ENCODE data around the gene CHMP1A. TPM values are rescaled to one million over a fixed set of nuclear protein-coding genes. Genes with fewer than 3 reads are reported as not detected.

Gene CHMP1A
- total RNA-seq, 2 donors from 2014 or later = 75.3 to 76.9 TPM

- Mint-ChIP-seq H3K27ac (no peak overlapping the region), H3K27me3 (no peaks in the 10 kb centered on the region), H3K4me1 (peaks cover under 1% of the 10 kb centered on the region), H3K36me3 (ENCODE audit: low read depth) (no peaks in the 10 kb centered on the region), H3K4me3 (no peak overlapping the region)
- DNase-seq (no peak), ATAC-seq (no peak)
- no peaks in the 10 kb centered on the region for H3K9me3 ChIP-seq (ENCODE audit: control insufficient read depth, low read length, poor library complexity, severe bottlenecking)
Measured at GRCh38 chr16:89607937-89608740, 49.4 kb downstream of the CHMP1A start.

GRCh38 chr16:89607453-89607852 lies 50.1 kb downstream of the CHMP1A start:
- ATAC-seq = no peak
- Mint-ChIP-seq H3K27me3 (no peaks in the 10 kb centered on the region), H3K27ac (no peak overlapping the region), H3K4me3 (no peak overlapping the region), H3K4me1 (peaks cover 8% of the 10 kb centered on the region), H3K36me3 (ENCODE audit: low read depth) (no peaks in the 10 kb centered on the region)
- DNase-seq = no peak
- H3K9me3 ChIP-seq (ENCODE audit: control insufficient read depth, low read length, poor library complexity, severe bottlenecking) = no peaks in the 10 kb centered on the region

DNA sequence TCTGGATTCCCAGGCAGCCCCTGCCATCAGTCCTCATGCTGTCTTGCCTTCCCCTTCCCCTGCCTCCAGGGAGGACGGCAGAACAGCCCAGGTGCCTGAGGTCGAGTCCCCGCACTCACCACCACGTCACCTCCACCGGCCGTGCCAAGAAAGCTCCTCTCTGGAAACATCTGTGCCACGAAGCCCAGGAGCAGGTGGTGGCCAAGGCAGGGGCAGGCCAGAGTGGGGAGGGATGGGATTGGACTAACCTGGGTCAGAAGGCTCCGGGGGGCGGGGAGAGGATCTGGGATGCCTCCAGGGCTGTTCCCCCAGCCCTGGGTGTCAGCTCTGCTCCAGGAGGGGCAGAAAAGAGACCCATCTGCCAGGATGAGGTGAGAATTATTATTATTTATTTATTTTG lies 51.5 kb downstream of the CHMP1A start:
- Mint-ChIP-seq H3K36me3 (ENCODE audit: low read depth) (no peaks in the 10 kb centered on the region), H3K4me3 (no peak overlapping the region), H3K4me1 (peaks cover 10% of the 10 kb centered on the region), H3K27me3 (no peaks in the 10 kb centered on the region), H3K27ac (no peak overlapping the region)
- no peak for ATAC-seq
- no peaks in the 10 kb centered on the region for H3K9me3 ChIP-seq (ENCODE audit: control insufficient read depth, low read length, poor library complexity, severe bottlenecking)
- DNase-seq = no peak

- no peak for ATAC-seq
- H3K36me3 Mint-ChIP-seq (ENCODE audit: low read depth) = no peaks in the 10 kb centered on the region
- H3K27ac Mint-ChIP-seq = no peak overlapping the region
- no peaks in the 10 kb centered on the region for H3K27me3 Mint-ChIP-seq
- peaks cover 10% of the 10 kb centered on the region for H3K4me1 Mint-ChIP-seq
- H3K4me3 Mint-ChIP-seq = no peak overlapping the region
- no peak for DNase-seq
- no peaks in the 10 kb centered on the region for H3K9me3 ChIP-seq (ENCODE audit: control insufficient read depth, low read length, poor library complexity, severe bottlenecking)
Measured at GRCh38 chr16:89605186-89605970, 52.1 kb downstream of the CHMP1A start.

DNA sequence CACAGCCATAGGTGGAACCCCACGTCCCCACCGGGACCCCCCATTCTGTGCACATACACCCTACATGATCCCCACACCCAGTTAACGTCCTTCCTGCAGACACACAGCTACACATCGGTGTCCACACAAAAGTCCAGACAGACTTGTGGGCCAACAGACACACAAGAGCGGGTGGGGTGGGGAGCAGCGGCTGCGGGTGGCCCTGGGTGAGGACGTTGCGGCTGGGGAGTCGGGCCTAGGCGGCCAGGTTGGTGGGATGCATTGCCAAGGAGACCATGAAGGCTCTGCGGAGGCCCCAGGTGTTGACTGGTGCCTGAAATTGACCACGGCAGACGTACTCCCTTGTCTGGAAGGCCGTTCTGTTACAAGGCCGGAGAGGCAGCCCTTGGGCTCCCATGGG lies 52.7 kb downstream of the CHMP1A start:
- Mint-ChIP-seq H3K27ac (no peak overlapping the region), H3K27me3 (no peaks in the 10 kb centered on the region), H3K36me3 (ENCODE audit: low read depth) (no peaks in the 10 kb centered on the region), H3K4me3 (no peak overlapping the region), H3K4me1 (peaks cover 10% of the 10 kb centered on the region)
- ATAC-seq (no peak), DNase-seq (no peak)
- no peaks in the 10 kb centered on the region for H3K9me3 ChIP-seq (ENCODE audit: control insufficient read depth, low read length, poor library complexity, severe bottlenecking)

- no peak overlapping the region for H3K27ac Mint-ChIP-seq
- no peaks in the 10 kb centered on the region for H3K36me3 Mint-ChIP-seq (ENCODE audit: low read depth)
- no peak for ATAC-seq
- H3K27me3 Mint-ChIP-seq = no peaks in the 10 kb centered on the region
- H3K4me1 Mint-ChIP-seq = peaks cover 14% of the 10 kb centered on the region
- peak overlapping the region; percentile 33 for H3K4me3 Mint-ChIP-seq
- H3K9me3 ChIP-seq (ENCODE audit: control insufficient read depth, low read length, poor library complexity, severe bottlenecking) = no peaks in the 10 kb centered on the region
- no peak for DNase-seq
Measured at GRCh38 chr16:89602952-89603590, 54.4 kb downstream of the CHMP1A start.

DNA sequence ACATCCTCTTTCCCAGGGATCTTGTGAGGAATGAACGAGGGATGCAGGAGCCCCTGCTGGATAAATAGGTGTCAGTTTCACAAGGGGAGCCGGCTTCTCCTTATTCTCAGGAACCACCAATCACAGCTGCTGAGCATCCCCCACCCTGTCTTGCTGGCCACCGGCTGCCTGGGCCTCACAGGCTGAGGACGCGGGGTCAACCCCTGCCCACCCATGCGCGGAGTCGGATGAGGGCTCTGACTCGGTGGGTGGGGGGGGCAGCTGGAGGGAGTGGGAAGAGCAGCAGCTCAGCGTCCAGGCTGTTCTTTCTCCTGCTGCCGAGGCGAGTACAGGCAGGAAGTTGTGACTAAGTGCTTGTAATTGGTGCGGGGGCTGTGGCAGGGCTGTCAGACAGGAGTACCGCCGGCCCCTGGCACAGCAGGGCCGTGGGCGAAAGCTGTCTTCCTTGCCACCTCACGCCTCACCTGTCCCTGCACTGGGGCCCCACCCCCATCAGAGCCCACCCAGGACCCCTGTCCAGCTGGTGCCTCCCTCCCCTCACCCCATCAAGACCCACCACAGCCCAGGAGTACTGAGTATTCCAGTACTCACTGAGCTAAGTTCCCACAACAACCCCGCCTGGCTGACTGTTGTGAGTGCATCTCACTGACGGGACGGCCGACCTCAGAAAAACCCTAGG lies 55.1 kb downstream of the CHMP1A start:
- no peak for DNase-seq
- Mint-ChIP-seq H3K27me3 (no peaks in the 10 kb centered on the region), H3K27ac (no peak overlapping the region)

DNA sequence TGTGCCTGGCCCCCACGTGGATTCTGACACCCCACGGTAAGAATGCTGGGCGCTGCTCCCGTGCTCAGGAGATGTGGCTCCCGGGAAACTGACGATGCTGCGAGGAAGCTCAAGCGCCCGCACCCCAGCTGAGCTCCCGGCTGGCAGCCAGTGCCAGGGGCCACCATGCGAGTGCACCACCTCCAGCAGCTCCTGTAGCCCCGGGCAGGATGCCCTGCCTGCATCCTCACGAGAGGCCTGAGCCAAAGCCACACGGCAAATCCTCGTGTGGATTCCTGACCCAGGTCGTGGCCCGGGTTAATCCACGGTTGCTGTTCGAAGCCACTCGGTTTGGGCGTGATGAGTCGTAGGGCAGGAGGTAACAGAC lies 55.6 kb downstream of the CHMP1A start:
- no peaks in the 10 kb centered on the region for H3K9me3 ChIP-seq (ENCODE audit: control insufficient read depth, low read length, poor library complexity, severe bottlenecking)
- DNase-seq (no peak), ATAC-seq (no peak)
- Mint-ChIP-seq H3K36me3 (ENCODE audit: low read depth) (no peaks in the 10 kb centered on the region), H3K4me1 (peaks cover 14% of the 10 kb centered on the region), H3K4me3 (peak overlapping the region; percentile 33), H3K27ac (no peak overlapping the region), H3K27me3 (no peaks in the 10 kb centered on the region)

More for the DNA sequence above, 55.1 kb downstream of the CHMP1A start:
- no peaks in the 10 kb centered on the region for H3K9me3 ChIP-seq (ENCODE audit: control insufficient read depth, low read length, poor library complexity, severe bottlenecking)
- peak; percentile 78 for ATAC-seq
- H3K36me3 Mint-ChIP-seq (ENCODE audit: low read depth) = no peaks in the 10 kb centered on the region
- H3K4me1 Mint-ChIP-seq = peaks cover 14% of the 10 kb centered on the region
- peak overlapping the region; percentile 33 for H3K4me3 Mint-ChIP-seq

- DNase-seq = no peak
- no peaks in the 10 kb centered on the region for H3K36me3 Mint-ChIP-seq (ENCODE audit: low read depth)
- no peak overlapping the region for H3K4me3 Mint-ChIP-seq
- H3K9me3 ChIP-seq (ENCODE audit: control insufficient read depth, low read length, poor library complexity, severe bottlenecking) = no peaks in the 10 kb centered on the region
- H3K27ac Mint-ChIP-seq = no peak overlapping the region
- peaks cover 14% of the 10 kb centered on the region for H3K4me1 Mint-ChIP-seq
- no peaks in the 10 kb centered on the region for H3K27me3 Mint-ChIP-seq
- no peak for ATAC-seq
Measured at GRCh38 chr16:89600956-89601355, 56.6 kb downstream of the CHMP1A start.

DNA sequence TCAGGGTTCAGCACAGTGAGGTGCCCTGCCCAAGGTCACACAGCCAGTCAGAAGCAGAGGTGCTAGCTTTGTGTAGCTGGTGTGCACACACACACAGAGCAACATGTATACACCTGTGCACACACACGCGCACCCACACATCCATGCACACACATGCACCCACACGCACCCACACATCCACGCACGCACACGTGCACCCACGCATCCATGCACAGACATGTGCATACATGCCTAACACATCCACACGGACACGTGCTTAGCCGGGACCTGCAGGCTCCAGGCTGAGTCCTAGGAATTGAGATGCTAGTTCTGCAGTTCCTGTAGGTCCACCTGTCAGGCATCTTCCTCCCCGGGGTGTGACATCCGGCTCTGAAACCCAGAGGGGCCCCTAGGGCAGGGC lies 57.1 kb downstream of the CHMP1A start:
- peaks cover 16% of the 10 kb centered on the region for H3K4me1 Mint-ChIP-seq
- H3K27me3 Mint-ChIP-seq = no peaks in the 10 kb centered on the region
- H3K4me3 Mint-ChIP-seq = no peak overlapping the region
- no peak overlapping the region for H3K27ac Mint-ChIP-seq
- ATAC-seq = no peak
- no peaks in the 10 kb centered on the region for H3K36me3 Mint-ChIP-seq (ENCODE audit: low read depth)
- no peaks in the 10 kb centered on the region for H3K9me3 ChIP-seq (ENCODE audit: control insufficient read depth, low read length, poor library complexity, severe bottlenecking)
- no peak for DNase-seq

- peaks cover 16% of the 10 kb centered on the region for H3K4me1 Mint-ChIP-seq
Measured at GRCh38 chr16:89599902-89600301, 57.6 kb downstream of the CHMP1A start.

GRCh38 chr16:89599451-89599858 lies 58.1 kb downstream of the CHMP1A start:
- H3K9me3 ChIP-seq (ENCODE audit: control insufficient read depth, low read length, poor library complexity, severe bottlenecking) = no peaks in the 10 kb centered on the region
- Mint-ChIP-seq H3K36me3 (ENCODE audit: low read depth) (no peaks in the 10 kb centered on the region), H3K4me1 (peaks cover 16% of the 10 kb centered on the region), H3K27me3 (no peaks in the 10 kb centered on the region), H3K27ac (no peak overlapping the region), H3K4me3 (no peak overlapping the region)
- ATAC-seq = peak; percentile 59
- no peak for DNase-seq

More at GRCh38 chr16:89599902-89600301, 57.6 kb downstream of the CHMP1A start:
- H3K9me3 ChIP-seq (ENCODE audit: control insufficient read depth, low read length, poor library complexity, severe bottlenecking) = no peaks in the 10 kb centered on the region
- ATAC-seq = no peak
- Mint-ChIP-seq H3K27me3 (no peaks in the 10 kb centered on the region), H3K36me3 (ENCODE audit: low read depth) (no peaks in the 10 kb centered on the region), H3K4me3 (no peak overlapping the region), H3K27ac (no peak overlapping the region)
- DNase-seq = no peak

- H3K9me3 ChIP-seq (ENCODE audit: control insufficient read depth, low read length, poor library complexity, severe bottlenecking) = no peaks in the 10 kb centered on the region
- Mint-ChIP-seq H3K36me3 (ENCODE audit: low read depth) (no peaks in the 10 kb centered on the region), H3K27ac (no peak overlapping the region), H3K4me3 (no peak overlapping the region), H3K4me1 (peaks cover 26% of the 10 kb centered on the region), H3K27me3 (no peaks in the 10 kb centered on the region)
- no peak for ATAC-seq
- no peak for DNase-seq
Measured at GRCh38 chr16:89598199-89598598, 59.3 kb downstream of the CHMP1A start.

Data from T-helper 17 cell (primary cell).